SJSA1 (cell line): Measurements from ENCODE around the gene THSD7B. TPM values are rescaled to one million over a fixed set of nuclear protein-coding genes. Genes with fewer than 3 reads are reported as not detected.
A peak's percentile ranks its signal among the peaks of the same experiment; 100 is the strongest.

Experiments
- DNase-seq, 2 experiments: peaks; one replicate each; pipeline ENCODE4 v3.0.0-alpha.2; 2015 to 2020; ENCODE audit warnings: low spot score in 2 of 2, low read depth in 1 of 2
- H3K27ac ChIP-seq: fragments of 250-450 bp; sonication (Bioruptor Pico); 2 replicates; pipeline ENCODE4 v1.5.1; 2020; ENCODE audit warnings: mild to moderate bottlenecking, moderate library complexity
- H3K27me3 ChIP-seq: fragments of 250-450 bp; sonication (Bioruptor Pico); replicated peaks from 2 replicates; pipeline ENCODE4 v1.5.1; 2020; ENCODE audit warnings: mild to moderate bottlenecking, moderate library complexity
- H3K36me3 ChIP-seq: fragments of 250-450 bp; sonication (Bioruptor Pico); 2 replicates; pipeline ENCODE4 v1.5.1; 2020; ENCODE audit warnings: mild to moderate bottlenecking
- H3K4me1 ChIP-seq: fragments of 250-450 bp; sonication (Bioruptor Pico); replicated peaks from 2 replicates; pipeline ENCODE4 v1.6.1; 2021; ENCODE audit warnings: mild to moderate bottlenecking
- H3K4me3 ChIP-seq: fragments of 250-450 bp; sonication (Bioruptor Pico); 2 replicates; pipeline ENCODE4 v1.5.1; 2020; ENCODE audit warnings: mild to moderate bottlenecking
- H3K9me3 ChIP-seq: fragments of 250-450 bp; sonication (Bioruptor Pico); replicated peaks from 2 replicates; pipeline ENCODE4 v1.5.1; 2020; ENCODE audit warnings: mild to moderate bottlenecking
- total RNA-seq: library from RNA; depleted of rRNA; stranded (reverse); fragments of >200 nt; shearing (Covaris generic); gene quantifications from 2 replicates; pipeline ENCODE4 v1.2.3, GENCODE V29; 2014

Gene THSD7B
- total RNA-seq, 1 experiment from 2014 or later = 0.16 TPM

- H3K9me3 ChIP-seq = no peaks in the 10 kb centered on the region
- no peak for DNase-seq
- no peak overlapping the region for H3K4me3 ChIP-seq
- H3K27ac ChIP-seq = no peak overlapping the region
- no peaks in the 10 kb centered on the region for H3K27me3 ChIP-seq
- no peaks in the 10 kb centered on the region for H3K4me1 ChIP-seq
- no peaks in the 10 kb centered on the region for H3K36me3 ChIP-seq
Observed at GRCh38 chr2:137192366-137193310, 427.3 kb downstream of the THSD7B start.

- no peak overlapping the region for H3K27ac ChIP-seq
- no peak overlapping the region for H3K4me3 ChIP-seq
- no peaks in the 10 kb centered on the region for H3K27me3 ChIP-seq
- no peak for DNase-seq
- no peaks in the 10 kb centered on the region for H3K9me3 ChIP-seq
- H3K36me3 ChIP-seq = no peaks in the 10 kb centered on the region
- H3K4me1 ChIP-seq = no peaks in the 10 kb centered on the region
Observed at GRCh38 chr2:137193401-137193800, 428.1 kb downstream of the THSD7B start.

DNA sequence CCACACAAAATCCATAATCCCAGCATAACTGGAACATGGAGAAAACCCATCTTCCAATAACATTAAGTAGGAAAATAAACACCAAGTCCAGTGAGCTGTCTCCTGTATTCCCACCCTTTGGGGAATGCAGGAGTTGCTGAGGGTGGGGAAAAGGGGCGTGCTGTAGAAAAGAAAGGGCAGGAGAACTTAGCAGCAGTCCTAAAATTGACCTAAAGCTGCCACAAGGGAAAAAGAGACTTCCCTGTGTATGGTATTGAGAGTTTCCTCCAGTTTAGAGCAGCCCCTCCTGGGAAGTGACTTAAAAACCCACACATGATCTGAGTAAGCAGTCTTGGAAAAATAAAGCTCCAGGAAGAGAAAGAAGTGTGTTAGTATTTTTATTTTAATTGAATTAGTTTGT, 428.8 kb downstream of the THSD7B start:
- no peak for DNase-seq
- H3K27me3 ChIP-seq = no peaks in the 10 kb centered on the region
- no peak overlapping the region for H3K4me3 ChIP-seq
- H3K27ac ChIP-seq = no peak overlapping the region
- H3K4me1 ChIP-seq = no peaks in the 10 kb centered on the region
- no peaks in the 10 kb centered on the region for H3K36me3 ChIP-seq
- no peaks in the 10 kb centered on the region for H3K9me3 ChIP-seq

DNA sequence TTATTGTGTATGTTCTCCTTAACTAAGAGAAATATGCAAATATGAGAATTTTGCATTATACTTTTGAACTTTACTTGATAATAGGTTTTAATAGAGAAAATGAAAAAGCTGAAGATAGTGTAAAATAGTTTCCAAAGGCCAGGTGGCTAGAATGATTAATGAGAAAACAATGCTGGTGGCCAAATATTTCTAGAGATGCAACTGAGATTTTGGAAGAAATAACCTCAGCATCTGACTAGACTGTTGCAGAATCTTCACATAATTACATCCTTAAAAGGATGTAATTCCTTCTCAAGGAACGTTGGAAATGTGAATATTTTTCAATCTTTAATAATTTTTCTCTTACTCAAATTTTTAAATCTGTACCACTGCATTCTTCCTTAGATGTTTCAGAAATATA, 434.4 kb downstream of the THSD7B start:
- H3K4me3 ChIP-seq = no peak overlapping the region

GRCh38 chr2:137202318-137202717, 437.0 kb downstream of the THSD7B start:
- no peaks in the 10 kb centered on the region for H3K9me3 ChIP-seq
- no peaks in the 10 kb centered on the region; the same call in 1 of the 2 replicates for H3K27me3 ChIP-seq
- DNase-seq = no peak
- H3K4me1 ChIP-seq = peaks cover 1% of the 10 kb centered on the region
- no peaks in the 10 kb centered on the region for H3K36me3 ChIP-seq
- no peak overlapping the region for H3K27ac ChIP-seq
- H3K4me3 ChIP-seq = no peak overlapping the region

More for the DNA sequence above, 434.4 kb downstream of the THSD7B start:
- Histone ChIP-seq H3K36me3 (no peaks in the 10 kb centered on the region), H3K4me1 (no peaks in the 10 kb centered on the region), H3K27ac (no peak overlapping the region), H3K27me3 (no peaks in the 10 kb centered on the region; the same call in 1 of the 2 replicates), H3K9me3 (no peaks in the 10 kb centered on the region)
- no peak for DNase-seq

- peaks cover 20% of the 10 kb centered on the region for H3K4me1 ChIP-seq
- DNase-seq = no peak
- no peak overlapping the region for H3K4me3 ChIP-seq
Observed at GRCh38 chr2:137205324-137205723, 440.0 kb downstream of the THSD7B start.

GRCh38 chr2:137206069-137206468, 440.7 kb downstream of the THSD7B start:
- H3K4me1 ChIP-seq = peaks cover 20% of the 10 kb centered on the region
- H3K4me3 ChIP-seq = no peak overlapping the region
- no peaks in the 10 kb centered on the region; the same call in 1 of the 2 replicates for H3K27me3 ChIP-seq
- no peaks in the 10 kb centered on the region for H3K36me3 ChIP-seq
- no peak overlapping the region for H3K27ac ChIP-seq
- no peak for DNase-seq
- H3K9me3 ChIP-seq = no peaks in the 10 kb centered on the region

More at GRCh38 chr2:137205324-137205723, 440.0 kb downstream of the THSD7B start:
- Histone ChIP-seq H3K36me3 (no peaks in the 10 kb centered on the region), H3K27ac (no peak overlapping the region), H3K9me3 (no peaks in the 10 kb centered on the region), H3K27me3 (no peaks in the 10 kb centered on the region; the same call in 1 of the 2 replicates)

DNA sequence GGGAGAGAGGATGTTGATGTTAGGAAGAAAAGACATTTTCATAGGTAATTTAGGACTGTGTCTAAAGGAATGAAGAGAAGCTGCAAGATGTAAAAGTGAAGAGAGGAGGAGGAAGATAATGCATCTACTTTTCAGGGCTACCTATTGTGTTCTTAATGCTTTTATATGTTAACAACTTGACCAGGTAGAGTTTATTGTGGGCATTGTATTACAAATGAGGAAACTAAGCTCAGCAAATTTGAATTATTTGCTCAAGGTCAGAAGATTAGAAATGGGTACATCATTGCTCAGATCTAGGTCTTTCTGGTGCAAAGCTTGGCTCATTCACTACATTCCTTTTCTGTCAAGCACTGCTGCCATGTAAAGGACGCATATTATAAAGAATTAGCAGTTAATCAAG, 441.7 kb downstream of the THSD7B start:
- Histone ChIP-seq H3K27ac (no peak overlapping the region), H3K4me3 (no peak overlapping the region), H3K9me3 (no peaks in the 10 kb centered on the region), H3K27me3 (no peaks in the 10 kb centered on the region), H3K4me1 (peaks cover 20% of the 10 kb centered on the region), H3K36me3 (no peaks in the 10 kb centered on the region)
- DNase-seq = no peak

DNA sequence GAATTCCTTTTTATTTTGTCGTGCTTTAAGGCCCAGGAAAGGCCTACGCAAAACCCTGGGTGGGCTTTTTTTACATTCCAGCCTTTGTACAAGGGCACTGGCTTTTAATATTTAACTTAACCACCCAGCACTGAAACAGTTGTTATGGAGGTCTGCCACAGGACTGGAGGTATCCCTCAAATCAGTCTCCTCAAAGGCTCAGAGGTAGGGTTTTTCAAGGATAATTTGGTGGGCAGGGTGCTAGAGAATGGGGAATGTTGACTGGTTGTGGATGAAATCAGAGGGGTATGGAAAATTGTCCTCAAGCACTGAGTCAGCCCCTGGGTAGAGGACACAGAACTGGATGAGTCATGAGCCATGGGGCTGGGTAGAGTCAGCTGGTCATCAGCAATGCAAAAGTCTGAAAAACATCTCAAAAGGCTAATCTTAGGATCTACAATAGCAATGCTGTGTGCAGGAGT, 443.1 kb downstream of the THSD7B start:
- H3K27me3 ChIP-seq = no peaks in the 10 kb centered on the region
- no peak overlapping the region for H3K4me3 ChIP-seq
- DNase-seq = peak; percentile 74 to 77
- H3K9me3 ChIP-seq = no peaks in the 10 kb centered on the region
- H3K27ac ChIP-seq = peak overlapping the region; percentile 82
- H3K4me1 ChIP-seq = peaks cover 20% of the 10 kb centered on the region
- no peaks in the 10 kb centered on the region for H3K36me3 ChIP-seq

- Histone ChIP-seq H3K27ac (no peak overlapping the region), H3K36me3 (no peaks in the 10 kb centered on the region), H3K4me3 (no peak overlapping the region), H3K27me3 (no peaks in the 10 kb centered on the region), H3K9me3 (no peaks in the 10 kb centered on the region), H3K4me1 (peaks cover 20% of the 10 kb centered on the region)
- DNase-seq = no peak
Observed at GRCh38 chr2:137210039-137210438, 444.7 kb downstream of the THSD7B start.

DNA sequence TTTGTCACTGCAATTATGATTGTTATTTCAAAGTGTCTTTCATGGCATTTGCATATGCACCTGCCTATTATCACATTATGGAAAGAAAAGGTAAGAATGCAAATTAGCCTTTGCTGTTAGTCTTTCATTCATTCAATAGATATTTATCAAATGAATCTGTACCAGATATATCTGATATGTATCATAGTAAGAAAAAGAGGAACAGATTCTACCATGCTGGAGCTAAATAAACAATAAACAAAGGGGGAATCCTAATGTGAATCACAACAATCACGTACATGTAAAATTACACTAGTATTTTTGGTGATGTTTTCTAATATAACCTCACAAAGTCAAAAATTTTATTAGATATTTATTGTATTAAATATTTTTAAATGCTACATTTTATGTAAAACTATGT, 446.4 kb downstream of the THSD7B start:
- peaks cover 20% of the 10 kb centered on the region for H3K4me1 ChIP-seq
- DNase-seq = no peak
- no peaks in the 10 kb centered on the region for H3K27me3 ChIP-seq
- no peak overlapping the region for H3K4me3 ChIP-seq
- no peaks in the 10 kb centered on the region for H3K36me3 ChIP-seq
- no peak overlapping the region for H3K27ac ChIP-seq
- H3K9me3 ChIP-seq = no peaks in the 10 kb centered on the region

DNA sequence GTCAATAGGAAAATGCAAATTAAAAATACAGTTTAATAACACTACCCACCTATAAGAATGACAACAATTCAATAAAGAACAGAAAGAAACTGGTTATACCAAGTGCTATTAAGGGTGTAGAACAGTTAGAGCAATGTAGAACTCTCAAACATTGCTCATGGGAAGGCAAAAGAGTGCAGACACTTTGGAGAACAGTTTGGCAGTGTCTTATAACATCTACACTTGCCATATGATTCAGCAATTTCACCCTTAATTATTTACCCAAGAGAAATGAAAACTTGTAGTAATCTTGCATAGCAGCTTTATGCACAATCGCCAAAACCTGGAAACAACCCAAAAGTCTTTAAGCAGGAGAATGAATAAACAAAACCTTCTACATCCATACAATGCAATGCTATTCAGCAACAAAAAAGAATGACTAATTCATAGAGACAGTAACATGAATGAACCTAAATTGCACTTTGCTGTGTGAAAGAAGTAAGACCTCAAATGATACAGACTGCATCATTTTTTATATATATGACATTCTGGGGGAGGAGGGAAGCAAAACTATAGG, 455.2 kb downstream of the THSD7B start:
- H3K4me1 ChIP-seq = peaks cover 7% of the 10 kb centered on the region; the same call in 1 of the 2 replicates
- peak in 1 of 2 experiments; percentile 26 for DNase-seq
- no peak overlapping the region for H3K27ac ChIP-seq
- H3K4me3 ChIP-seq = no peak overlapping the region
- no peaks in the 10 kb centered on the region for H3K27me3 ChIP-seq
- H3K36me3 ChIP-seq = no peaks in the 10 kb centered on the region
- H3K9me3 ChIP-seq = no peaks in the 10 kb centered on the region

- Histone ChIP-seq H3K27me3 (no peaks in the 10 kb centered on the region), H3K9me3 (no peaks in the 10 kb centered on the region), H3K4me1 (peaks cover 7% of the 10 kb centered on the region; the same call in 1 of the 2 replicates), H3K36me3 (no peaks in the 10 kb centered on the region), H3K27ac (no peak overlapping the region), H3K4me3 (no peak overlapping the region)
- no peak for DNase-seq
Observed at GRCh38 chr2:137221797-137222492, 456.6 kb downstream of the THSD7B start.
